H7 (cell line): ENCODE data around the gene DNAH8. TPM values are rescaled to one million over a fixed set of nuclear protein-coding genes. Genes with fewer than 3 reads are reported as not detected.
"Not testable (repeated sequence)": the region's sequence is repeated elsewhere in the genome, so short reads cannot be mapped to it uniquely, and the experiment has no call there.

Source experiments
- DNase-seq: peaks from one replicate; pipeline ENCODE4 v3.0.0; 2012
- H3K27me3 ChIP-seq: 2 replicates; pipeline ENCODE4 v1.6.0; 2011; ENCODE audit warnings: mild to moderate bottlenecking, low read length; ENCODE audit not compliant: control insufficient read depth, insufficient read depth
- H3K36me3 ChIP-seq: replicated peaks from 2 replicates; pipeline ENCODE4 v1.5.1; 2011; ENCODE audit warnings: low read length; ENCODE audit not compliant: control insufficient read depth, insufficient read depth
- H3K4me3 ChIP-seq: 2 replicates; pipeline ENCODE4 v1.5.1; 2011; ENCODE audit warnings: low read depth, mild to moderate bottlenecking, control low read depth, low read length, moderate library complexity; ENCODE audit not compliant: insufficient read depth
- total RNA-seq: library from RNA; depleted of rRNA; stranded (reverse); fragments of >200 nt; shearing (Covaris generic); gene quantifications from 2 replicates; pipeline ENCODE4 v1.2.3, GENCODE V29; 2014

Gene DNAH8
- total RNA-seq, 1 experiment from 2014 or later, result 0.03 TPM

DNA sequence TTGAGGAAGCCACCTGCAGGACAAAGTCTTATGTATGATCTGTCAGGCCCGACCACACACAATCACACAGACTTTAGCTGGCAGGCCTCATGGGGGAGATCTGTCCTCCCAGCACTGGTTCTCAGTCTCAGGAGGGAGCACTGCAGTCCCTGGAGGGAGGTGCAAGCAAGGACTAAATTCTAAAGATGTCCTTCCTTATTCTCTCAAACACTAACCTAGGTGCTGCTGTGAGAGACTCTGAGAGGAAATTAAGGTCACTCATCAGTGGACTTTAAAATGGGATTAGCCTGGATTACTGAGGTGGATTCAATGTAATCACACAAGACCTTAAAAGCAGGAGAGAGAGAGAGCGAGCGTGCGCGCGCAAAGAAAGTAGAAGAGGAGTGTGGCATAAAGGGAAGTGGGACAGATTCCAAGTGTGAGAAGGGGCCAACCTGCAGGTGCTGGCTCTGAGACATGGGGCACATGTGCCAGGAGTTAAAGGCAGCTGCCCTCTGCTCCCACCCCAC is 26.5 kb upstream of the DNAH8 start:
- H3K27me3 ChIP-seq, result no peaks in the 10 kb centered on the region
- H3K4me3 ChIP-seq, result no peak overlapping the region
- peak; percentile 56 for DNase-seq
- peaks cover 3% of the 10 kb centered on the region for H3K36me3 ChIP-seq

DNA sequence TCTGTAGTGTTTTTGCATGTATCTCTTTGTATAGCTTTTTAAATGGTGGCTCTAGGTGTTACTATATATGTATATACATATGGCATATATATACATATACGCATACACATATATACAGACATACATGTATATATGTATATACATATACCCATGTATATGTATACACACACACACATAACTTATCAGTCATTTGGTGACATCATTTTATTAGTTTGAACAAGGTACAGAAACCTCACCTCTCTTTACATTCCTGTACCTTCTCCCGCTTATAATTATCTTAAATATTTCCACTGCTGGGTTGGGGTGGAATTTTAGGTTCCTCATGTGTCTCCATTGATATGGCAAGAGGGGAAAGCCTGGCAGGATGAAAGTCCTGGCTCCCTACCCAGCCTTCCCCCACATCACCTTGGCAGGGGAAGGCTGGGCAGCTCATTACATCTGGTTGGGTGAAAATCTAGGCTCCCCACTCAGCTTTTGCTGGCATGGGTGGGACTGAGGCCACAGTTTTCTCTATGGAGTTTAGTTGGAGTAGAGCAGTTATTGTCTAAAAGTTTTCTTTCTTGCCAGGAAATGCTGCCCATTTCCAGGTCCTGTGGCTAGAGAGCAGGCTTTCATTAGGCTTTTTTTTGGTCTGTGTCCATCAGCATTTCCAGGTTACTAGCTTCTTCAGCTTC is 19.7 kb upstream of the DNAH8 start:
- no peak overlapping the region for H3K4me3 ChIP-seq
- DNase-seq, result no peak
- H3K27me3 ChIP-seq, result no peaks in the 10 kb centered on the region
- H3K36me3 ChIP-seq, result peaks cover 2% of the 10 kb centered on the region

- no peak for DNase-seq
- Histone ChIP-seq H3K27me3 (no peaks in the 10 kb centered on the region), H3K4me3 (no peak overlapping the region), H3K36me3 (peaks cover 5% of the 10 kb centered on the region)
Measured at GRCh38 chr6:38695933-38696332, 19.2 kb upstream of the DNAH8 start.

- no peak for DNase-seq
- peaks cover 6% of the 10 kb centered on the region for H3K36me3 ChIP-seq
Measured at GRCh38 chr6:38696345-38696744, 18.8 kb upstream of the DNAH8 start.

GRCh38 chr6:38697846-38698245 is 17.3 kb upstream of the DNAH8 start:
- H3K4me3 ChIP-seq, result no peak overlapping the region
- peaks cover 7% of the 10 kb centered on the region for H3K36me3 ChIP-seq
- DNase-seq, result no peak

More at GRCh38 chr6:38696345-38696744, 18.8 kb upstream of the DNAH8 start:
- no peak overlapping the region for H3K4me3 ChIP-seq
- H3K27me3 ChIP-seq, result no peaks in the 10 kb centered on the region

DNA sequence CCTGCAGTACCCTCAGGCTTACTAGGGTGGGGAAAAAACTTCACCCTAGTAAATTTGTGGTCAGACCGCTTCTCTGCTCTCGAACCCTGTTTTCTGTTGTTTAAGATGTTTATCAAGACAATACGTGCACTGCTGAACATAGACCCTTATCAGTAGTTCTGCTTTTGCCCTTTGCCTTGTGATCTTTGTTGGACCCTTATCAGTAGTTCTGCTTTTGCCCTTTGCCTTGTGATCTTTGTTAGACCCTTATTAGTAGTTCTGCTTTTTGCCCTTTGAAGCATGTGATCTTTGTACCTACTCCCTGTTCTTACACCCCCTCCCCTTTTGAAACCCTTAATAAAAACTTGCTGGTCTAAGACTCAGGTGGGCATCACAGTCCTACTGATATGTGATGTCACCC is 15.4 kb upstream of the DNAH8 start:
- not testable (repeated sequence) for H3K4me3 ChIP-seq, H3K27me3 ChIP-seq, H3K36me3 ChIP-seq, DNase-seq

More at GRCh38 chr6:38697846-38698245, 17.3 kb upstream of the DNAH8 start:
- no peaks in the 10 kb centered on the region for H3K27me3 ChIP-seq

DNA sequence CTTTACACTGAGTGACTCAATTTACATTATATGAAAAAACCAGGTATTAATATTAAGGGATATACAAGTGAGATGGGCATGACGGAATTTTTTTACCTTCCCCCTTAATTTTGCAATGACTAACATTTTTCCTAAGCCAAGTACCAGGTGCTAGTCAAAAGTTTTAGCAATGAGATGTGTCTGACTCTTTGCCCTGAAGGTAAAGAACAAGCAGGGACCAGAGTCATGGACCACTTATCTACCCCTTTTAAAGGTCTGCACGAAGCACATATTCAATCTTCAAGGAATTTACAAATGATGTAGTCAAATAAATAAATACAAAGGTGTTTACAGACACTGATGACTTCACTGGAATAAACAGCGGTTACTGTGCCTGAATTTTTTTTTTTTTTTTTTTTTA is 13.6 kb upstream of the DNAH8 start:
- Histone ChIP-seq H3K4me3 (no peak overlapping the region), H3K27me3 (no peaks in the 10 kb centered on the region), H3K36me3 (peaks cover 7% of the 10 kb centered on the region)
- DNase-seq, result no peak

DNA sequence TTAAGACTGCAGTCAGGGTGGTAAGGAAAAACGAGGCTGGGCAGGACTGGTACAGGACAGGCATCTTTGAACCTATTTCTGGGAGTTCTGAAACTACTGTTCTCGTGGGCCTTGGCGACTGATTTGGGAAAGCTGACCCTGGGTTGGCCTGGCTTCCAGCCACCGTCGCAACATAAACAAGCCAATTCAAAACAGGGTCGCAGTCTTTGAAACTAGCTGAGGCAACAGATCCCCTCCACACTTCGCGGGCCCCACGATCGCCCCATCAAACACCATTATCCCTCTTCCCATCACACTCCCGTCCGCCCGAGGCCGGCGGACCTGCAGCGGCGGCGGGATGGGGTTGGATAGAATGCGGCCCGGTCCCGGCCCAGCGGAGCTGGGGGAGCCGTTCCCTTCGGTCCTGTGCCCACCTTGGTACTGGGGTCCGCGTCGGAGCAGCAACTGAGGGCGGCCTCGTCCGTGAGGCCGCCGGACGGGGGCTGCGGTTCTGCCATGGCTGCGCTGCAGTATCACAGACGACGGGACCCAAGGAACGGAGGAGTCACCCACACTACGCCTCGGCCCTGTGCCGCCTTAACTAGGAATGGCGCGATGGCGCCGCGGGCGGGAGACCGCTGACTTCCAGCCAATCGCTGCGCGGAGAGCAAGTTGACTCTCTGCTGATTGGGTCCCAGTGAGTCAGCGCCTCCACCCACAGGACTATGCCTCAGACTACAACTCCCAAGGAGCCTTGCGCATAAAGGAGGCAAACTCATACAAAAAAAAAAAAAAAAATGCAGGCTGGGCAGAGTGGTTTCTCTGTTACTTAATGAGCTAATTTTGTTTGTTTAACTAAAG is 12.3 kb upstream of the DNAH8 start, which contains the start of gene GLO1:
Gene GLO1 (minus strand): TSS at position 588 of the 840 bp plus-strand sequence. CDS start 91 bp downstream, at position 497.
- DNase-seq, result peak; percentile 97
- Histone ChIP-seq H3K4me3 (peak within 1 kb of the TSS; percentile 81), H3K27me3 (no peaks in the 10 kb centered on the region), H3K36me3 (peaks cover 7% of the 10 kb centered on the region)

DNA sequence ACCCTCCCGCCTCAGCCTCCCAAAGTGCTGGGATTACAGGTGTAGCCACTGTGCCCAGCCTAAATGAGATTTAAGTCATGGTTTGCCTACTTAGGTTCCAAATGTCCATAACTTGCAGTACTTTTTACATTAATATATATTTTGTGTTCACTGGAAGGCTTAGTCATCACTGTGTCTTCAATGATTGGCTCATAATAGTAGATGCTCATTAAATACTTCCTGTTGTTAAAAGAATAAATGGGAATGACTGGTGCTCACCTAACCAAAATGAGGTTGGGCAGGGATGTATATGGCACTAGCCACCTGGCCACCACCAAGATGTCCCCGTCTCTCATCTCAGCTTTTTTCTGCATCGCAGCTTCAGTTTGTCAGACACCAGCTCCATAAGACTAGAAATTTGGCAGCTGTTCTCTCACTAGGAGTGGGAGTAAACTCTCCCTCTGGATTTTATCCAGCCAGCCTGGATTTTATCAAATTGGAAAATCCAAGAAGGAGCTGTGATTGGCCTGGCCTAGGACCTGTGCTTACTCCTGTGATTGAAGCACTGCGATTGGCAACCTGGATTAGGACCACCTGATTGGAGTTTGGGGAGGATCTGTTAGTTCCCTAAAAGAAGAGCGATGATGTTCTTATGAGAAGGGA is 11.0 kb upstream of the DNAH8 start:
- H3K36me3 ChIP-seq, result peaks cover 7% of the 10 kb centered on the region
- no peak for DNase-seq
- H3K27me3 ChIP-seq, result no peaks in the 10 kb centered on the region
- H3K4me3 ChIP-seq, result no peak overlapping the region

DNA sequence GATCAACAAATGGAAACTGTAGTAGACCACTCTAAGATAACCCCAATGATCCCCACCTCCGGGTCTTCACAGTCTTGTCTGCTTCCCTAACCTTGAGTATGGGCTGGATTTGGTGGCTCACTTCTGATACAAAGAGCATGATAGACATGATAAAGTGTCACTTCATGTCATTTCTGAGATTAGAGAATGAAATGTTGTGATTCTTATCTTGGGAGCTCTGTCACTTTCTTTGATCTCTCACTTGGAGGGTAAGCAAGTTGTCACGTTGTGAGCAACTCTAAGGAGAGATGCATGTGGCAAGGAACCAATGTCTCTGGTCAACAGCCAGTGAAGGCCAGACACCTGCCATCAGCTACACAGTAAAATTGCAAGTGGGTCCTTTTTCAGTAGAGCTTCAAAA is 9.2 kb upstream of the DNAH8 start:
- peaks cover 2% of the 10 kb centered on the region for H3K36me3 ChIP-seq
- H3K4me3 ChIP-seq, result no peak overlapping the region
- no peaks in the 10 kb centered on the region for H3K27me3 ChIP-seq
- DNase-seq, result no peak

GRCh38 chr6:38708496-38708895 is 6.6 kb upstream of the DNAH8 start:
- no peak for DNase-seq

DNA sequence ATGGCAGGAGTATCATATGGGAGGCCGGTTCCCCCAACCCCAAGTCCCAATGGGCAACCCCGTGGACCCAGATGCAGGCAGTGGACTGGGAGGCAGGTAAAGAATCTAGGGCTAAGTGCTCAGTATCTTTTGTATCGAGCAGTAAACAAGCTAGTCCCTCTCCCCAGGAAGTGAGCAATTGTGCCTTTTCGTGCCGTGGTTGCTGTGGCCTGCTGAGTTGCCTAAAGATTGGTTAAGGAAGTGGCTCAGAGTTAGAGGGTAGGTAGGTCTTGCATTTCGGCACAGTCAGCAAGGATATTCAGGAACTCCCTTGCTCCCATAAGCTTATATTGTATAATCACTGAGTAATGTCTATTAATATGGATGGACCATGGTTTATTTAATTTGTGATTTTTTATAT is 1.3 kb upstream of the DNAH8 start:
- no peak overlapping the region for H3K4me3 ChIP-seq
- no peaks in the 10 kb centered on the region for H3K36me3 ChIP-seq
- DNase-seq, result no peak
- peaks cover 1% of the 10 kb centered on the region; the same call in 1 of the 2 replicates for H3K27me3 ChIP-seq

More at GRCh38 chr6:38708496-38708895, 6.6 kb upstream of the DNAH8 start:
- Histone ChIP-seq H3K27me3 (no peaks in the 10 kb centered on the region), H3K36me3 (no peaks in the 10 kb centered on the region), H3K4me3 (no peak overlapping the region)

DNA sequence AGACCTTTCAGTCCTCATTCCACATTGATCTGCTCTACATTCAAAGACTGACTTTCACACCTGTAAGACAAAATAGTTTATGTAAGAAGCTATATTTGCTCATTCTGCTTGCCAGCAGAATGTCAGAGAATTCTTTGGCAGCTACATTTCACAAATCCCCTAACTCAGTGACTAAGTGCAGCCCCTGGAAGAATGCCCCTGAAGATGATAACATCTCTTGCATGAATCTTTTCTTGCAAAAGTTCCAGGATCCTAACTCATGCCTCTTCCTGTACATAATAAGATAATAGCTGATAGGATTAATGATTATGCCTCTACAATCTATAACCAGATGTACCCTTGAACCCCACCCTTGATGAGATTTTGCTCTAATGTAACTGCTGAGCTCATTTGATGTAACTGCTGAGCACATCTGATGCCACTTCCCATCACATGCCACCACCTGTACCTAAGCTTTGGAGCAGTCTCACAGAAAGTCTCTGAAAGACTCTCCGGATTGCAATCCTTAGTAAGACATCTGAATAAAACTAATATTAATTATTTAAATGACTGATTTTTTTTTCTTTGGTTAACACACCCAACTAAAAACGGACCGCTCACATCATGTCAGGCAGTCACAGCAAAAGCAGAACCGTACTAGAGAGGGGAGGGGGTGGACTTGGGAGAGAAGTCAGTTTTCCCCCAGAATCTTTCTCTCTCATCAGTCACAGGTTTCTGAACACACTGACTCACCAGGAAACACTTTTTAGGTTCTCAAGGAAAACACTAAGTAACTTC is 684 bp upstream of the DNAH8 start:
- no peak for DNase-seq
- H3K36me3 ChIP-seq, result no peaks in the 10 kb centered on the region
- peaks cover 1% of the 10 kb centered on the region; the same call in 1 of the 2 replicates for H3K27me3 ChIP-seq
- no peak overlapping the region for H3K4me3 ChIP-seq

DNA sequence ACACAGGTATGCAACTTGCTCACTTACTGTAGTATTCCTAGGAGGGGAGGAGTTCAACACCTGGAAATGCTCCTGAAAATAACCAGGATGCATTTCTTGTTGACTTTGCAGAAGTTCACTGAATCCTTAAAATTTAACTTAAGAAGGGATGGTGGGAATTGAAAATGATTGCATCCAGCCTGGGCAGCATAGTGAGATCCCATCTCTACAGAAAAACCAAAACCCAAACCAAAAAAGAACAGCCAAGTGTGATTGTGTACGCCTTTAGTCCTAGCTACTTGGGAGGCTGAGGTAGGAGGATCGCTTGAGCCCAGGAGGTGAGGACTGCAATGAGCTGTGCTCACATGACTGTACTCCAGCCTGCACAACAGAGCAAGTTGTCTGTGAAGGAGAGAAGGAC is 1.7 kb downstream of the DNAH8 start:
- peaks cover 1% of the 10 kb centered on the region; the same call in 1 of the 2 replicates for H3K27me3 ChIP-seq
- no peak overlapping the region for H3K4me3 ChIP-seq
- H3K36me3 ChIP-seq, result no peaks in the 10 kb centered on the region
- DNase-seq, result no peak
